GM20000 (cell line): ENCODE data around the gene CETN3.

Source experiments
- DNase-seq: peaks from one replicate; pipeline ENCODE4 v3.0.0; 2012; ENCODE audit warnings: low spot score
- CTCF ChIP-seq: IDR thresholded peaks from 2 replicates; pipeline ENCODE4 v1.5.1; 2012; ENCODE audit warnings: mild to moderate bottlenecking, control low read depth; ENCODE audit errors: extremely low read depth, missing control alignments

CETN3 gene

GRCh38 chr5:90421136-90421535, 11.6 kb upstream of the CETN3 start:
- peak; percentile 38 for TF ChIP-seq CTCF

DNA sequence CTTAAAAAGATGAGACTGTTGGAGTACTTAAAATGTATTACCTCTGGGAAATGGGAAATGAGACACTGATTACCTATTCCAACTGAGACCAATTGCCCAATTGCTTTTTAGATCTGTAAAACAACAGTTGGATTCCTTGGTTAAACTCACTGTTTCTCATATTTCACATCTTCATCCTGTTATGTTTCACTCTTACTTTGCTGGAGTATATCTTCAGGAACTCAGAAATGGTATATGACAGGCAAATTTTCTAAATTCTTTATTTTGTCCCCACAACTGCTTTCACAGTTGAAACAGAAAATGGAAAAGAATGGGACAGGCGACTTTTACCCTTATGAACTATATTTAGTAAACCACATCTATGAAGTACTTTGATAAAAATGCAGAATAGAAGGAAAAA, 8.7 kb upstream of the CETN3 start:
- DNase-seq = no peak
- no peak for TF ChIP-seq CTCF

More at GRCh38 chr5:90421136-90421535, 11.6 kb upstream of the CETN3 start:
- DNase-seq = peak; percentile 7

- DNase-seq = no peak
Observed at GRCh38 chr5:90410178-90410762, 714 bp upstream of the CETN3 start.

GRCh38 chr5:90408571-90409317, 812 bp downstream of the CETN3 start:
- TF ChIP-seq CTCF = no peak
- no peak for DNase-seq

More at GRCh38 chr5:90410178-90410762, 714 bp upstream of the CETN3 start:
- no peak for TF ChIP-seq CTCF

DNA sequence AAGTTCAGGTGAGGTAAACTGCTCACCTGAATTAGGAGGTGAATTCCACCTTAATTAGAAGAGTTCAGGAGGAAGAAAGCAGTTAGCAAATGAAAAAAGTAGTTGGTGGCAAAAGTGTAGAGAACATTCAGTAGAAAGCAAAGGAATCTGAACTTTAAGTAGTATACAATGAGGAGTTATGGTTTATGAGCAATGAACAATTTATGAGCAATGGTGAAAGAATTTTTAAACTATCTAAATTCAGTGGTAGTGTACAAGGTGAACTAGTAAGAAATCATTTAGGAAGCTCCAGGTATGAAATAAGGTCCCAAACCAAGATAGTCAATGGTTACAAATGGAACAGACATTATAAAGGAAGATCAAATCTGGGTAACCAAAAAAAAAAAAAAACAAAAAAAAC, 3.1 kb downstream of the CETN3 start:
- no peak for DNase-seq
- TF ChIP-seq CTCF = no peak

DNA sequence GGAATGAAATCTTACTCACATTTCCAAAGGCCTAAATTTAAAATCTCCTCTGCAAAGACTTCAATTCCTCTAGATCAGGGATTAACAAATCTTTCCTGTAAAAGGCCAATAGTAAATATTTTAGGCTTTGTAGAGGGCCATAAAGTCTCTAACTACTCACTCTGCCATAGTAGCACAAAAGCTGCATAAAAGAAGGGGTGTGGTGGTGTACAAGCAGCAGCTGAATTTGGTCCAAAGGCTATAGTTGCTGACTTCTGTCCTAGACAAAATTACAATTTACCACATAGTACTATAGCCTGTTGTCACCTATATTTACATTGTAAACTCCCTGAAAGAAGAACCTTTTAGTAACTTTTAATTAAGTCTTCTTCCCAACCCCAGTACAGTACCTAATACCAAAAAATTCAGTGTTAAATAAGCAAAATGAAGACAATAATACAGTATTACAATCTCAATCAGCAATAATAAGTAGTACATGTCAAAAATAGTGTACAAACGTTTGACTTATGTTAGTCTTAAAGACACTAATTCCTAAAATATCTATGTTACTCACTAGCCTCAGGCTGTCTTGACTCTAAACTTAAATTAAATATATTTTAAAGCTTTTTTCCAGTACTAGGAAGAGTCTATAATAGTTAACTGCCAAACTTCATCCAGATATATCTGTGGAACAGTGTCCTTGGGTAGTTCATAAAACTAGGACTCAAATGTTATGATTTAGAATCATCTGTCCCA, 6.9 kb downstream of the CETN3 start:
- TF ChIP-seq CTCF = no peak

GRCh38 chr5:90399251-90399650, 10.3 kb downstream of the CETN3 start:
- no peak for TF ChIP-seq CTCF
- no peak for DNase-seq

More for the DNA sequence above, 6.9 kb downstream of the CETN3 start:
- no peak for DNase-seq
